ENCODE results near the gene SNX25.
A peak's percentile ranks its signal among the peaks of the same experiment; 100 is the strongest.

The SNX25 gene

GRCh38 chr4:185243879-185244278 is 34.5 kb downstream of the SNX25 start:
- FAIRE-seq (no peak), DNase-seq (ENCODE audit: insufficient read length, low spot score) (no peak)
- TF ChIP-seq, protein P1, sequence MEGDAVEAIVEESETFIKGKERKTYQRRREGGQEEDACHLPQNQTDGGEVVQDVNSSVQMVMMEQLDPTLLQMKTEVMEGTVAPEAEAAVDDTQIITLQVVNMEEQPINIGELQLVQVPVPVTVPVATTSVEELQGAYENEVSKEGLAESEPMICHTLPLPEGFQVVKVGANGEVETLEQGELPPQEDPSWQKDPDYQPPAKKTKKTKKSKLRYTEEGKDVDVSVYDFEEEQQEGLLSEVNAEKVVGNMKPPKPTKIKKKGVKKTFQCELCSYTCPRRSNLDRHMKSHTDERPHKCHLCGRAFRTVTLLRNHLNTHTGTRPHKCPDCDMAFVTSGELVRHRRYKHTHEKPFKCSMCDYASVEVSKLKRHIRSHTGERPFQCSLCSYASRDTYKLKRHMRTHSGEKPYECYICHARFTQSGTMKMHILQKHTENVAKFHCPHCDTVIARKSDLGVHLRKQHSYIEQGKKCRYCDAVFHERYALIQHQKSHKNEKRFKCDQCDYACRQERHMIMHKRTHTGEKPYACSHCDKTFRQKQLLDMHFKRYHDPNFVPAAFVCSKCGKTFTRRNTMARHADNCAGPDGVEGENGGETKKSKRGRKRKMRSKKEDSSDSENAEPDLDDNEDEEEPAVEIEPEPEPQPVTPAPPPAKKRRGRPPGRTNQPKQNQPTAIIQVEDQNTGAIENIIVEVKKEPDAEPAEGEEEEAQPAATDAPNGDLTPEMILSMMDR (IDR thresholded peaks at IDR 0.05; ENCODE audit: insufficient read depth, missing control alignments), result no peak

GRCh38 chr4:185244763-185245162 is 35.4 kb downstream of the SNX25 start:
- no peak for FAIRE-seq
- TF ChIP-seq, protein P1 (IDR thresholded peaks at IDR 0.05; ENCODE audit: insufficient read depth, missing control alignments), result no peak
- no peak for DNase-seq (ENCODE audit: insufficient read length, low spot score)

GRCh38 chr4:185246453-185246852 is 37.1 kb downstream of the SNX25 start:
- FAIRE-seq, result no peak
- DNase-seq (ENCODE audit: insufficient read length, low spot score), result no peak

DNA sequence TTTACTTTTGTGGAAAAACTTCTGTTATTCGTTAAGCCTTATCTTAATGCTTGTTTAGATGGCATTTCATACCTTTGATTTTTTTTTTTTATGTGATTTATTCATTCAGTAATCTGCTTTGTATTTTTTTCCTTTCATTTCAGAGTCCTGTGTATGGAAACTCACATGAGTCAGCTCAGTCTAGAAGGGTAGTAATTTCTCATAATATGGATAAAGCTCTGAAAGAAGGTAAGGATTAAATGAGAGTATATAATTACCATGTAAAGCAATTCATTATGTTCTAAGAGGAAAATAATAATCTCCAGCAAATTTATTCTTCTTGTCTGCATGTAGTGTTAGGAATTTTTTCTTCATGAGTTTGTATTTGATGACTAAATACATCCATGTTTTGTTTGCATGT is 37.8 kb downstream of the SNX25 start:
- TF ChIP-seq, protein P1 (IDR thresholded peaks at IDR 0.05; ENCODE audit: insufficient read depth, missing control alignments), result no peak
- DNase-seq (ENCODE audit: insufficient read length, low spot score) (no peak), FAIRE-seq (peak; percentile 89)

More at GRCh38 chr4:185246453-185246852, 37.1 kb downstream of the SNX25 start:
- TF ChIP-seq, protein P1 (IDR thresholded peaks at IDR 0.05; ENCODE audit: insufficient read depth, missing control alignments), result no peak

DNA sequence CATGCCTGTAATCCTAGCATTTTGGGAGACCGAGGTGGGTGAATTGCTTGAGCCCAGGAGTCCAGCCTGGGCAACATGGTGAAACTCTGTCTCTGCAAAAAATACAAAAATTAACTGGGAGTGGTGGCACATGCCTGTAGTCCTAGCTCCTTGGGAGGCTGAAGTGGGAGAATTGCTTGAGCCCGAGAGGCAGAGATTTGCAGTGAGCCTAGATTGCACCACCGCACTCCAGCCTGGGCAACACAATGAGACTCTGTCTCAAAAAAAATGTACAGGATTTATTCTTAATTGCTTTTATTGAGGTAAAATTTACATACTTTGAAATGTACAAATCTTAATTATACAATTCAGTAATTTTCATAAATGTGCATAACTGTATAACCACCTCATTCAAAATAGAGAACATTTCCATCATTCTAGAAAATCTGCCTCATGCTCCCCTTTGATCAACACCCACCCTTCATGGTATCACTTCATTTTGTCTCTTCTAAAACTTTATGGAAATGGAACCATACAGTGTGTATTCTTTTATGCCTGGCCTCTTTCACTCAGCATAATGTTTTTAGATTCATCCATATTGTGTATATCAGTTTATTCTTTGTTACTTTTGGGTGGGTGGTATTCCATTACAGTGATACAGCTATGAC is 39.1 kb downstream of the SNX25 start:
- TF ChIP-seq, protein P1 (IDR thresholded peaks at IDR 0.05; ENCODE audit: insufficient read depth, missing control alignments), result no peak
- FAIRE-seq (no peak), DNase-seq (ENCODE audit: insufficient read length, low spot score) (no peak)

DNA sequence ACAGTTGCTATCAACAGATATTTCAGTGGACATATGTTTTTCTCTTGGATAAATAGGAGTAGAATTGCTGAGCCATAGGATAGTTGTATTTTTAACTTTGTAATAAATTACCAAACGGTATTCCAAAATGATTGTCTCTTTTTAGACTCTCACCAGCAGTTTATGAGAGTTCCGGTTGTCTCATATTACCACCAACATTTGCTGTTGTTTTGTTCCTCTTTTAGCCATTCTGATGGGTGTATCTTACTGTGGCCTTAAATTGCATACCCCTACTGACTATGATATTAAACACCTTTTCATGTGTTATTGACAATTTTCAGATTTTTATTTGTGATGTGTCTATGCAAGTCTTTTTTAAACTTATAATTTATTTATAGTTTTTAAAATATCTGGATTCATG is 39.7 kb downstream of the SNX25 start:
- FAIRE-seq (no peak), DNase-seq (ENCODE audit: insufficient read length, low spot score) (no peak)
- TF ChIP-seq, protein P1 (IDR thresholded peaks at IDR 0.05; ENCODE audit: insufficient read depth, missing control alignments), result no peak

- no peak for DNase-seq (ENCODE audit: insufficient read length, low spot score)
- TF ChIP-seq, protein P1 (IDR thresholded peaks at IDR 0.05; ENCODE audit: insufficient read depth, missing control alignments), result no peak
- FAIRE-seq, result no peak
Measured at GRCh38 chr4:185254434-185254833, 45.0 kb downstream of the SNX25 start.
